Stimulated activated CD4-positive, alpha-beta T cell treated with anti-CD3 and anti-CD28 coated beads, Interleukin-15, amount 100 ng/mL, for 24 hours (primary cell): ENCODE measurements around the gene NLN.
"Not testable (repeated sequence)": the region's sequence is repeated elsewhere in the genome, so short reads cannot be mapped to it uniquely, and the experiment has no call there.

Experiments
- DNase-seq: peaks from one replicate; pipeline ENCODE4 v3.0.0-alpha.2; 2020

Gene NLN

GRCh38 chr5:65721720-65722574 lies at the start of gene NLN, which contains the start of gene SGTB:
NLN (plus strand) TSS chr5:65722205; CDS start chr5:65722374, 169 bp downstream.
SGTB (minus strand) TSS chr5:65722109; CDS start chr5:65720807, 1,302 bp downstream.
- DNase-seq, result peak; percentile 87

GRCh38 chr5:65672796-65673195 lies 49.2 kb upstream of the NLN start:
- DNase-seq, result no peak

GRCh38 chr5:65674749-65675148 lies 47.3 kb upstream of the NLN start:
- no peak for DNase-seq

GRCh38 chr5:65676056-65676455 lies 45.9 kb upstream of the NLN start:
- DNase-seq, result not testable (repeated sequence)

GRCh38 chr5:65682148-65682547 lies 39.9 kb upstream of the NLN start:
- DNase-seq, result no peak

DNA sequence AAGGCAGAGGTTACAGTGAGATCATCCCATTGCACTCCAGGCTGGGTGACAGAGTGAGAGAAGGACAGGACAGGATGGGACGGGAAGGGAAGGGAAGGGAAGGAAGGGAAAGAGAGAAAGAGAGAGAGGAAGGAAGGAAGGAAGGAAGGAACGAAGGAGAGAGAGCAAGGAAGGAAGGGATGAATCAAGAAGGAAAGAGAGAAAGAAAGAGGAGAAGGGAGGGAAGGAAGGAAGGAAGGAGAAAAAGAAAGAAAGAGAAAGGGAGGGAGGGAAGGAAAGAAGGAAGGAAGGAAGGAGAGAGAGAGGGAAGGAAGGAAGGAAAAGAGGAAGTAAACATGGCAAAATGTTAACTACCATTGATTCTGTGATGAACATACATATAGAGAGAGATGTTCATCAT lies 28.9 kb upstream of the NLN start:
- DNase-seq, result no peak

GRCh38 chr5:65695162-65695755 lies 26.7 kb upstream of the NLN start:
- DNase-seq, result no peak

GRCh38 chr5:65695896-65696295 lies 26.1 kb upstream of the NLN start:
- DNase-seq, result no peak

GRCh38 chr5:65696892-65697291 lies 25.1 kb upstream of the NLN start:
- DNase-seq, result no peak

DNA sequence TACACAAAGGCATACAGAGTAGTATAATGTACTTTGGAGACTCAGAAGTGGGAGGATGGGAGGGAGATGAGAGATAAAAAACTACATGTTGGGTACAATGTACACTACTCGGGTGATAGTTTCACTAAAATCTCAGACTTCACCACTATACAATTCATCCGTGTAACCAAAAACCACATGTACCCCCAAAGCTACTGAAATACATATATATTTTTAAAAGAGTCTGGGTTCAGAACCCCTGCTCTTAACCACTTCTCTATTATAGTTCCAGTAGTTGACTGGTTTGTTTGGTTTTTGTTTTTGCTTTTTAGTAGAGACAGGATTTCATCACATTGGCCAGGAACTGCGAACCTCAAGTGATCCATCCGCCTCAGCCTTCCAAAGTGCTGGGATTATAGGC lies 22.7 kb upstream of the NLN start:
- DNase-seq, result no peak

- DNase-seq, result no peak
Measured at GRCh38 chr5:65702036-65702435, 20.0 kb upstream of the NLN start.

DNA sequence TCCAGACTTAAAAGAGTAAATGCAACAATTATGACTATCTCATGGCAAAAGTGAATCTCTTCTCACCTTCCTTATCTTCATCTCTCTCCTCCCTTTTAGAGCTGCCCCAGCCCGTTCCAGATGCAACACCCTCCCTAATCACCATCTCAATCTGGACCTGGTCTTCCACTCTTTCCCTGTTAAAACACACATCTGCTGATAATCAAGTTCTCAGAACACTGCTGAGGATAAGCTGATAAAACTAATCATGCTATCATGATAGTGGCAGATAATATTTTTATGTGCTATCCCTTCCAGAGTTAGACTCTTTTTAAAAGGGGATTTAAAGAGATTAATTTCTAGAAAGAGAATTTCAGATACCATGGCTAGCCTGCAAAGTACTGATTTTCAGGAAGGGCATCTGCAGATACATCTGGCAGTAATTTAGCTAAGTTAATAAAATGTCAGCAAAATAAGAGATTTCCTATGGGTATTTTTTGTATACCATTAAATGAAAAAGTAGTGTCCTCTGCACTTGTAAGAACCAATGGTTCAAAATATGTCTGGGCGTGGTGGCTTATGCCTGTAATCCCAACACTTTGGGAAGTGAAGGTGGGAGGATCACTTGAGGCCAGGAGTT lies 17.3 kb upstream of the NLN start:
- DNase-seq, result no peak

GRCh38 chr5:65707663-65708062 lies 14.3 kb upstream of the NLN start:
- DNase-seq, result no peak

GRCh38 chr5:65708145-65708544 lies 13.9 kb upstream of the NLN start:
- no peak for DNase-seq

- no peak for DNase-seq
Measured at GRCh38 chr5:65718576-65719310, 3.3 kb upstream of the NLN start.

- DNase-seq, result peak; percentile 36
Measured at GRCh38 chr5:65721050-65721719, 820 bp upstream of the NLN start.

- DNase-seq, result peak; percentile 15
Measured at GRCh38 chr5:65722575-65723403, 784 bp downstream of the NLN start.

DNA sequence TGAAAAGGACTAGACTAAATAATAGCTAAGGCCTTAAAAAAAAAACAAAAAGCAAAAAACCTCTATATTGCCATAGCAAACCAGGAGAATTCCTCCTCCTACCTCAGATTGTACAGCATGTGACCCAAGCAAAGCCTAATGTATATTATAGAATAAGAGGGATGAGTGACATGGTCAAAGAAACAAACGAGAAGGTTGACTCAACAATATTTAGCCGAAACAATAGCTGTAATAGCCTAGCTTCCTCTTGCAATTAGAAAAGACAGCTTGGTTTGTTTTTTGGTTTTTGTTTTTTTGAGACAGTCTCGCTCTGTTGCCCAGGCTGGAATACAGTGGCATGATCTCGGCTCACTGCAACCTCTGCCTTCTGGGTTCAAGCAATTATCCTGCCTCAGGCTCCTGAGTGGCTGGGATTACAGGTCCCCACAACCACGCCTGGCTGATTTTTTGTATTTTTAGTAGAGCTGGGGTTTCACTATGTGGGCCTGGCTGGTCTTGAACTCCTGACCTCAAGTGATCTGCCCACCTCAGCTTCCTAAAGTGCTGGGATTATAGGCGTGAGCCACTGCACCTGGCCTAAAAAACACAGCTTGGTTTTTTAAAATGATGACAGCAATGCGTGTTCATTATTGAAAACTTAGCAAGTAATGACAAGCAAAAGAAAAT lies 5.6 kb downstream of the NLN start:
- no peak for DNase-seq

DNA sequence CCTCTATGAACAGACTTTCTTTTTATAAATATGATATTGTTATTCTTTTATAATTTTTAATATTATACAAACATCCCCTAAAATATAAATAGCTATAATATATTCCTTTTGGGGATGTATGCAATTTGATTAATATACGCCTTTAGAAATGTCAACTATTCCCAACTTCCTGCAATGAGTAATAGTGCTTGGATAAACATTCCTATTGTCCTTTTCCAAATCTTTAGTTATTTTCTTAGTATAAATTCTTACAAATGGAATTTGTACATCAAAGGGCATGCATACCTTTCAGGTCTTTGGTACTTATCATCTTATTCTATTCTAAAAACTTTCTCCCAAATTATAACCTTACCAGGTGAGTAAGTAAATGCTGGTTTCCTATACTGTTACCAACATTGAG lies 6.2 kb downstream of the NLN start:
- DNase-seq, result no peak

DNA sequence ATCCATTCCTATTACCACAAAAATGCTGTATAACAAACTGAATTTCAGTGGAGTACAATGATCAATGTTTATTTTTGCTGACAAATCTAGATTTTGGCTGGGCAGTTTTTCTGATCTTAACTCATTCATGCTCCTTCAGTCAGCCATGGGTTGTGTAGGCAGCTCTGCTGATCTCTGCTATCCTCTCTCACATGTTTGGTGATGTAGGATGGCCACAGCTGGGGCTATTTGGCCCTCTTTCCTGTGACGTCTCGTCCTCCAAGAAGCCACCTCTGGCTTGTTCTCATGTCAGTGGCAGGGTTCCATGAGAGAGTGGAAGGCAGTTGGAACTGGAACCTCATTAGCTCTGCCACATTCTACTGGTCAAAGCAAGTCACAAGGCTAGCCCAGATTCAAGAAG lies 8.9 kb downstream of the NLN start:
- DNase-seq, result no peak

GRCh38 chr5:65732046-65732445 lies 10.0 kb downstream of the NLN start:
- DNase-seq, result not testable (repeated sequence)
